ENCODE results near the gene CACNA1D. TPM values are rescaled to one million over a fixed set of nuclear protein-coding genes. Genes with fewer than 3 reads are reported as not detected.

The CACNA1D gene
- total RNA-seq, 1 donor from 2014 or later, result 1.3 TPM

GRCh38 chr3:53733446-53733845, 239.0 kb downstream of the CACNA1D start:
- intact Hi-C loops (cut with micrococcal nuclease), result no loop called here

- intact Hi-C loops (cut with micrococcal nuclease), result no loop called here
Measured at GRCh38 chr3:53739966-53740365, 245.6 kb downstream of the CACNA1D start.

GRCh38 chr3:53740956-53741355, 246.5 kb downstream of the CACNA1D start:
- intact Hi-C loops (cut with micrococcal nuclease), result no loop called here

- intact Hi-C loops (cut with micrococcal nuclease), result no loop called here
Measured at GRCh38 chr3:53744351-53744750, 249.9 kb downstream of the CACNA1D start.

- intact Hi-C loops (cut with micrococcal nuclease), result no loop called here
Measured at GRCh38 chr3:53747559-53747958, 253.1 kb downstream of the CACNA1D start.

- intact Hi-C loops (cut with micrococcal nuclease), result no loop called here
Measured at GRCh38 chr3:53748512-53749271, 254.3 kb downstream of the CACNA1D start.

- intact Hi-C loops (cut with micrococcal nuclease), result no loop called here
Measured at GRCh38 chr3:53749448-53749847, 255.0 kb downstream of the CACNA1D start.

GRCh38 chr3:53750253-53751210, 256.1 kb downstream of the CACNA1D start:
- intact Hi-C loops (cut with micrococcal nuclease), result no loop called here

- intact Hi-C loops (cut with micrococcal nuclease), result loop anchor here (1.0 to 2.0 kb wide), 2 partner anchors 95 to 138 kb away; partner anchors contain the start of gene SELENOK
Measured at GRCh38 chr3:53753518-53754183, 259.2 kb downstream of the CACNA1D start.

GRCh38 chr3:53754325-53754724, 259.9 kb downstream of the CACNA1D start:
- intact Hi-C loops (cut with micrococcal nuclease), result no loop called here

GRCh38 chr3:53758846-53759245, 264.4 kb downstream of the CACNA1D start:
- intact Hi-C loops (cut with micrococcal nuclease), result no loop called here

GRCh38 chr3:53763353-53763752, 268.9 kb downstream of the CACNA1D start:
- intact Hi-C loops (cut with micrococcal nuclease), result no loop called here

GRCh38 chr3:53764026-53764775, 269.8 kb downstream of the CACNA1D start:
- intact Hi-C loops (cut with micrococcal nuclease), result no loop called here

- intact Hi-C loops (cut with micrococcal nuclease), result no loop called here
Measured at GRCh38 chr3:53765753-53766152, 271.3 kb downstream of the CACNA1D start.

- intact Hi-C loops (cut with micrococcal nuclease), result no loop called here
Measured at GRCh38 chr3:53766706-53767105, 272.3 kb downstream of the CACNA1D start.

- intact Hi-C loops (cut with micrococcal nuclease), result no loop called here
Measured at GRCh38 chr3:53768478-53769459, 274.4 kb downstream of the CACNA1D start.

GRCh38 chr3:53772562-53772961, 278.2 kb downstream of the CACNA1D start:
- intact Hi-C loops (cut with micrococcal nuclease), result no loop called here

- intact Hi-C loops (cut with micrococcal nuclease), result no loop called here
Measured at GRCh38 chr3:53773021-53773436, 278.6 kb downstream of the CACNA1D start.

GRCh38 chr3:53773611-53774368, 279.4 kb downstream of the CACNA1D start:
- intact Hi-C loops (cut with micrococcal nuclease), result no loop called here
